Measurements from ENCODE around the gene PTPRD.

The PTPRD gene

DNA sequence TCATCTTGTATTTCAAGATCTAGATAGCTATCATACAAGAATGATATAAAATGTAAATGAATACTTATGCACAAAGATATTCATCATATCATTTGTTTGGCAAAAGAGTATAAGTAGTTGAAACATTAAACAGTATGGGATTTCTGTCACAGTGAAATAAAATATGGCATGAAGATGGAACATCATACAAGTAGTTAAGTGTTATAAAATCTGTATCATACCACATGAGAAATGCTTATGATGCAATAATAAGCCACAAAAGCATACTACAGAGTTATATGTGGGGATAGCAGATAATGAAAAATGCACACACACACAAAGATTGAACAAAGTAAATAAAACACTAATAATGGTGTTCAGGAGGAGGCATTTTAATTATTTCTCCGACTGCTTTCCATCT, 1975.2 kb downstream of the PTPRD start:
- DNase-seq (ENCODE audit: low spot score) = no peak

GRCh38 chr9:8633784-8634183, 1979.0 kb downstream of the PTPRD start:
- DNase-seq (ENCODE audit: low spot score) = no peak

GRCh38 chr9:8632493-8632892, 1980.3 kb downstream of the PTPRD start:
- no peak for DNase-seq (ENCODE audit: low spot score)

DNA sequence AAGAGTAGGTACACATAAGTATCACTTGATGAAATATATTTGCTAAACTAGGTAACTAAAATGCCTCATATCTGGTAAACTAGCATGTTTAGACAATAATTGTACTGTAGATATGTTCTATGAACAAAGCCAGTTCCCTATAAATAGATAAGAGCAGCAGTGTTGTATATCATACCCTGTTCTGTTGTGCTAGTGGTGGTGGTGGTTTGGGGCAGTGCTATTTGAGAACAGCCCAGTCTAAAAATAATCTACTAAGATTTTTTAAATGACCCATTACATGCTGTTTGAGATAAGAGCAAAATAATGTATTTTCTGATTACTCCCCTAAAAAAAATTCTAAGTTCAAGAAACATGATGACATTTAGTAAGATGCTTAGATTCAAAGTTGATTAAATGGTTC, 1984.0 kb downstream of the PTPRD start:
- DNase-seq (ENCODE audit: low spot score) = no peak

DNA sequence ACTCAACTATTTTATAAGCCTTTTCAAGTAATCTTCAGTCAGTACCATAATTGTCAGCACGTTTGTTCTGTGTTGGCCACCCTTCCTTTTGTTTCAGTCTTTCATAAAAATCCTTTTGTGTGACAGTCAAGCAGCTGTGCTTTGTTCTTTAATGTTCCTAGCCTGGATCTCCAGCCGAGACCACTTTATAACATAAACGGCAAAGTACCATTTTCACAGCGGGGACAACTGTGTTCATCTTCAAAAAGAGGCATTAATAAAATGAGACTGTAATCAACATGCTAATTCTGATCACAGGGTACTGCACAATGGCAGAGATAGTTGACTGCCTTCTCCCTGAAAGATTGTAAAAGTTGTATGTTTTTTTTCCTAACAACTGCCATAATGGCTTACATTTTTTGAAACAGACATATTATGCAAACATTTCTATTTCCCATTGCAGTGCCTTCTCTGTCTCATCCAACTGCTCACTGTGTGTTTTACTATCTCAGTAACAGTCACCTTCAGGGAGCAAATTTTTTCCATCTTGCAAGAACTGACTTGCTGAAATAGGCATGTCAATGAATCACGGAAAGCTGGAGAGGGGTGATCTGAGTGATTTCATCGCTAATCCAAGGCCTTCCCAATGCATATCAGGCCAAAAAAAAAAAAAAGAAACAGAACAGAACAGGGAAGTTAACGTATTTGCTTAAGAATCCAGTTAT, 1984.7 kb downstream of the PTPRD start:
- no peak for DNase-seq (ENCODE audit: low spot score)

GRCh38 chr9:8622871-8623270, 1989.9 kb downstream of the PTPRD start:
- DNase-seq (ENCODE audit: low spot score) = no peak

DNA sequence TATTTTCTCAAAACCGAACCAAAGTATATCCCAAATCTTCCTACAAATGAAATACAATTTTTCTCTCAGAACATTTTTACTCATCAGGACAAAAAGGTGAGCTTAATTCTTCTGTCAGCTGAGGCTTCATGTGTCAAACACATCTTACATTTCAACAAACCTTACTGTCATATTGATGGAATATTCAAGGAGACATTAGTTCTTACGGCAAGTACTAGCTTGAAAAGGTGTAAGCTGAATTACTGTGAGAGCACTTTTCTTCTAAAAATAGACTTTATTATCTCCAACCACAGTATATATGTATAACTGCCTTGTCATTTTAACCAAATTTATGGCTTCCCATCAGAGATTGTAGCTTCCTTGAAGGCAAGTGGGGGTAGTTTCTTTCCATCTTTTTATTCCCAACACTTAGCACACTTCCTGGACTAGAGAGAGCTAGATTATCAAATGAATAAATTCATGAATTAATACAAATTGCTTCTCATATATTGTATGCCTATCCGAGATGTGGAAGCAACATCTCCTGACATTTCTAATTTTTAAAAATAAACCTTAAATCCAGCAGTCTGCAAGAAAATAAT, 1990.5 kb downstream of the PTPRD start:
- no peak for DNase-seq (ENCODE audit: low spot score)

- no peak for DNase-seq (ENCODE audit: low spot score)
Observed at GRCh38 chr9:8621416-8621815, 1991.4 kb downstream of the PTPRD start.

DNA sequence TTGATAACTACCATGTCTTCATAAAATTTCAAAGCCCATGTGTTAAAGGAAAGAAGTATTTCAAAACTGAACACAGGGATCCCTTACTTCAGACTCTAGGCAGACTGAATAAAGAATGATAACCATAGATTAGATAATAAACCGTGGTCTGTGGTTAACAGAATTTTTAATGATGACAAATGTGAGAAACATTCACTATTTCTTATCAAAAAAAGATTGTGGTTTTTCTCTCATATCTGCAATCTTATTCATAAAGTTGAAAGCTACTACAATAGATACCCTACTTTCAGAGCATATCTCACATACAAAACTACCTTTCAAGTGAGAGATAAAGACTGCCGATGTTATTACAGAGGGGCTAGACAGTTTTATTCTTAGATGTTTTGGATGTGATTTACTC, 1996.4 kb downstream of the PTPRD start:
- DNase-seq (ENCODE audit: low spot score) = no peak

DNA sequence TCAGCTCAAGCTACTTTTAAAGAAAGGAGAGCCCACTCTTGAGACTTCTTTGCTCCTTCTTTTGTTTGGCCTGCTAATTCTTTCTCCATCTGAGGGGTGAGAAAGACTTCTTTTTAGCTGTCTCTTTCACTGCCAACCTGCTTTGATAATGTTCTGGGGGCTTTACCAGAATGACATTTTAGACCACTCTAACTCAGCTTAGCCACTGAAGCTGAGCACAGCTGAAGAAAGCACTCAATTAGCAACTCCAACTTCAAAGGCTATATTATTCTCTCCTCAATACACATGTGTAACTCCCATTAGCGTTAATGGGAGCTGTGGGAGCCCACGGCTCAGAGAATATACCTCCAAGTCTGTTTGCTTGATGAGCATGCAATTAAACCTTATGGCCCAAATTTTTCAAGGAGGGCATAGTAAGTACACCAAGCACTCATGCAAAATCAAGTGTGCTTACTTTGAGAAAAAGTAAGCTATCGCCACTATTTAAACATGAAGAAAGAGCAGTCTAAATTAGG, 1997.8 kb downstream of the PTPRD start:
- DNase-seq (ENCODE audit: low spot score) = no peak

DNA sequence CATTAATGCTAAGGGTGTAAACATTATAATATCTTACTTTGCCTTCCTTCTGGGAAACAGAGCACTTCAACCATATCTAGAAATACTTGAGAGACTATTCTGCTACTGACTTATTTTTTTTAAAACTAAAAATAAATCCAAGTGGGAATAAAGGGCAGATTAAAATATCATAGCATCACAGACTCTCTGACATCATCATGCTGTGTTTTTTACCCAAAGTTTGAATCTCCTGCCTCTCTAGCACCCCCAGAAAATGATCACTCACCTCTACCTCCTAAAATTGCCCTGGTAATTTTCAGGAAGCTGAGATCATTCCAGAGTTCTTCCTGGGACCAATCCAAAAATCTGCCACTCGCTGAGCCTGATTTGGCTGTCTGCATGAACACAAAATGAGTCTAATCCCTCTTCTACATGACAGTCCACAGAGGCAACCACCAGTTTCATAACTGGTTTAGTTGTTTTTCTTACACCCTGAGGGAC, 1999.4 kb downstream of the PTPRD start:
- no peak for DNase-seq (ENCODE audit: low spot score)

GRCh38 chr9:8611153-8611552, 2001.6 kb downstream of the PTPRD start:
- no peak for DNase-seq (ENCODE audit: low spot score)

DNA sequence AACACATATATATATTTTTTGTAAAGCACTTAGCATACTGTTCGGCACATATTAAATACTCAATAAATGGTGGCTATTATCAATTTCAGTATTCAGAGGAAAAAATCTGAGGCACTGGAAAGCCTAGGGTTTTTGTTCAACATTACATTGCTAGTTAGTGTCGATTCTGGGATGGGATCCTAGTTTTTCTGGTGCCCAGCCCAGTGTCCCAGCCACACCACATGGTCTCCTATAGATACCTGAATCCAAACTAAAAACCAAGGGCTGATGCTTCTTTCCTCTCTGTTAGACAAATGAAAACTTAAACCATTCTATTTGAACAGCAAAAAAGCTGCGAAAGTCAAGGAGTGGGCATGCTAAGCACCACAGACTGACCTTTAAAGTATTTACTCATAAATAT, 2002.5 kb downstream of the PTPRD start:
- no peak for DNase-seq (ENCODE audit: low spot score)

DNA sequence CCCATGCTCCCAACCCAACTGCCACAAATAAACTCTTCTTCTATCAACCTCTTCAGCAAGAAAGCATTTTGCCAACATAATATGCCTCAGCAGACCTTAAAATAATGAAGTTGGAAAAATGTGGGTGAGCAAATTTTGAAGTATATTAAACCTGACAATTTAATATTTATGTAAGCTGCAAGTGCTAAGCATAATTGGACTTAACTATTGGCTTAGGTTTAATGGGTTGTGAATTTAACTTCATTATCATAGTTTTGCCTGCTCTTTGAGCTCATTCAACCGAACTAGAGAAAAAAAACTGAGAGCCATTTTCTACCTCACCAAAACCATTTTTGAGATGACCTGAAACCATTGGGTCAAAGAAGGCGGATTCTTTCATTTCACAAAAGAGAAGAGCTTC, 2007.7 kb downstream of the PTPRD start:
- no peak for DNase-seq (ENCODE audit: low spot score)

GRCh38 chr9:8604201-8604600, 2008.6 kb downstream of the PTPRD start:
- DNase-seq (ENCODE audit: low spot score) = no peak

- DNase-seq (ENCODE audit: low spot score) = no peak
Observed at GRCh38 chr9:8600914-8601680, 2011.7 kb downstream of the PTPRD start.

DNA sequence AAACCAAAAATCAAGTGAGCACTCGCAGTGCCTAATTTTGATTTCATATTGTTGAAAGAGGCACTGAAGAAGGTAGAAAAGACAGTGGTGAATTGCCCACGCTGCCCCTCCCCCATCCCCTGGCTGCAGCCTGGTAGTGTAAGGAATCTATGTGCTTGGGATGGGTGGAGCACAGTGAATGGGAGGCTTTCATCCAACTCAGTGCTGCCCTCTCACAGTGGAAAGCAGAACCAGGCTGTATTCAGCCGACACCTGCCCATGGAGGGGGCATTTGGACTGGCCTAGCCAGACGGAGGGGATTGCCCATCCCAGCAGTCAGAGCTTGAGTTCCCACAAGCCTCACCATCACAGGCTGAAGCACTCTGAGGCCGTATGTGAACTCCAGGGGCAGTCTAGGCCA, 2012.9 kb downstream of the PTPRD start:
- DNase-seq (ENCODE audit: low spot score) = no peak

- no peak for DNase-seq (ENCODE audit: low spot score)
Observed at GRCh38 chr9:8589476-8589875, 2023.3 kb downstream of the PTPRD start.

- no peak for DNase-seq (ENCODE audit: low spot score)
Observed at GRCh38 chr9:8585036-8585435, 2027.8 kb downstream of the PTPRD start.

- DNase-seq (ENCODE audit: low spot score) = no peak
Observed at GRCh38 chr9:8579661-8580060, 2033.1 kb downstream of the PTPRD start.

DNA sequence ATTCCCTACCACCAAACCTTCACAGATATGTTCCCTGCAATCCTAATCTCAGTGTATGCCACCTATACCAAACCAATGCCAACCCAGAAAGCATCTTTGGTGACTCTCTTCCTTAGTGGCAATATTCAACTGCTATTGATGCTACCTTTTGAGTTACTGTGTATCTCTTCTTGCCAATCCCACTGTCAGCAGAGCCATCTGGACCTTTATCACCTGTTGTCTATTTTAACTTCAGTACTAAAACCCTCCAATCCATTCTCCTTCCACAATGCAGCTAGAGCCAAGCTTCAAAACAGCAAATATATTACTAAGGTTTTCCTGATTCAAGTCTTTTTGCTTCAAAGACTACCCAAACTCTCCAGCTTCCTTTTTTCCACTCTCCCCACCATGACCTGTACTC, 2036.1 kb downstream of the PTPRD start:
- DNase-seq (ENCODE audit: low spot score) = no peak

DNA sequence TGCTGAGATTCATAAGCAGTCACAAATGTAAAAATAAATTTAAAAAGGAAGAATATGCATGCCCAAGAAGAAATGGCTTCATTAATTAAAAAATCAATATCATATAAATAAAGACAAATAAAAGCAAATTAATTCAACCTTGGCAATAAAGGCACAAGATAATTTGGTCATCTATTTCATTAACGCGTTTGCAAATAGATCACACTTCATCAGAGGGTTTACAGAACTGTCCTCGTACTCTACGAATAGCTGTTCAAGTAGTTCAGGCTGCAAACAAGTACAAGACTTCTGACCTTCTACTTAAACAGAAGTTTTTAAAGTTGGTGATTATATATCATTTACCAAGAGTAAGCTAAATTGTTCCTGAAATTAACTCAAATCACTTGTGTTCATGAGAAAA, 2038.0 kb downstream of the PTPRD start:
- DNase-seq (ENCODE audit: low spot score) = no peak

- no peak for DNase-seq (ENCODE audit: low spot score)
Observed at GRCh38 chr9:8572209-8572608, 2040.6 kb downstream of the PTPRD start.
